ENCODE results near the gene TMEM184B.
A peak's percentile ranks its signal among the peaks of the same experiment; 100 is the strongest.

TMEM184B gene

DNA sequence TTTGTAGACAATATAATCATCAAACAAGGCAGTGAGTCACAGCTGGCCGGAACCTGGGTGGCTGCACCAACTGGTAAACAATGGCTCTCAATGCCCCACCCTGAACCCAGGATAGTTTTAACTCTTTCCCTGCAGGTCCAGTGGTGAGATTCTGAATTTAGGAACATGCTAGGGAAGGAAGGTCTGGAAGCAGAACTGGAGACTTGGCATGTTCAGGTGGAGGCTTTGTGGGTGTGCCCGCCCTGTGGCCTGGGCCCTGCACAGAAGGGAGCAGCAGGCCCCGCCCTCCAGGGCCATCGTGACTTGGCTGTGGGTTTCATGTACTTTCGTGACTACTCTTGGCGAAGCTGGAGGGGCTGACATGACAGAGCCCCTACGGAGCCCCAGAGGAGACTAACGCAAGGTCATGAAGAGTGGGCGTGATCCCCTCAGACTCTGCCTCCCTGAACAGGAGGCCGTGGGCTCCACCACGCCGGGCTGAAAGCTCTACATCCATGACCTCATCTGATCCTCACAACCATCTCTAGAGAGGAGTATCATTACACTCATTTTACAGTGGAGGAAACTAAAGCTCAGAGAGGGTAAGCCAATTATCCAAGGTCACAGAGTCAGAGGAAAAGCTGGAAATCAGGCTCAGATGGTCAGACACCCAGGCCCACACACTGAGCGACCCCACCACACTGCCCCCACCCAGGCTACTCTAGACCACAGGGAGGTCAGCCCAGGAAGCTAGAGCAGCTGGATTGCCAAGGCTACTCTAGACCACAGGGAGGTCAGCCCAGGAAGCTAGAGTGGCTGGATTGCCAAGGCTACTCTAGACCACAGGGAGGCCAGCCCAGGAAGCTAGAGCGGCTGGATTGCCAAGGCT, 43.7 kb downstream of the TMEM184B start:
- peak in 1 of 58 donors; percentile 50 for DNase-seq

DNA sequence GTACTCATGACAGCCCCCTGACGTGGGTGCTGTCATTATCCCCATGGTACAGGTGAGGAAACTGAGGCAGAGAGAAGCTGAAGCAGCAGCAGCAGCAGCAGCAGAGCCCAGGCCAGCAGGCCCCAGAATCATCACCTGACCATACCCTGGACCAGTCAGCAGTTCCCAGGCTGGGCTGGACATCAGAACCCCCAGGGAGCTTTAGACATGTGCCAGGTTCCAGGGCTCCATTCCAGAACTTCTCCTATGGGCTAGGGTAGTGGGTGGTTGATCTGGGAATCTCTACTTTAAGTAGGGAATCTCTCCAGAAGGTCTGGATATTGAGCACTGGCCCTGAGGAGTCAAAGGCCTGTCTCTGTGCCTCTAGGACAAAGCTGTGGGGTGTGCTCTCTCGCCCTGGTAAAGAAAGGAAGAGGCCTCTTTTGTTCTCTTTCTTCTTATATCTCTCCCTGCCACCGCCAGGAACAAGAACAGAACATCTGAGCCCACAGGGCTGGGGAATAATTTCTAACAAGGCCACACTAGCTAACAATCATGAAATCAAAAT, 44.4 kb downstream of the TMEM184B start:
- DNase-seq = peak in 2 of 58 donors; percentile 27 to 29

DNA sequence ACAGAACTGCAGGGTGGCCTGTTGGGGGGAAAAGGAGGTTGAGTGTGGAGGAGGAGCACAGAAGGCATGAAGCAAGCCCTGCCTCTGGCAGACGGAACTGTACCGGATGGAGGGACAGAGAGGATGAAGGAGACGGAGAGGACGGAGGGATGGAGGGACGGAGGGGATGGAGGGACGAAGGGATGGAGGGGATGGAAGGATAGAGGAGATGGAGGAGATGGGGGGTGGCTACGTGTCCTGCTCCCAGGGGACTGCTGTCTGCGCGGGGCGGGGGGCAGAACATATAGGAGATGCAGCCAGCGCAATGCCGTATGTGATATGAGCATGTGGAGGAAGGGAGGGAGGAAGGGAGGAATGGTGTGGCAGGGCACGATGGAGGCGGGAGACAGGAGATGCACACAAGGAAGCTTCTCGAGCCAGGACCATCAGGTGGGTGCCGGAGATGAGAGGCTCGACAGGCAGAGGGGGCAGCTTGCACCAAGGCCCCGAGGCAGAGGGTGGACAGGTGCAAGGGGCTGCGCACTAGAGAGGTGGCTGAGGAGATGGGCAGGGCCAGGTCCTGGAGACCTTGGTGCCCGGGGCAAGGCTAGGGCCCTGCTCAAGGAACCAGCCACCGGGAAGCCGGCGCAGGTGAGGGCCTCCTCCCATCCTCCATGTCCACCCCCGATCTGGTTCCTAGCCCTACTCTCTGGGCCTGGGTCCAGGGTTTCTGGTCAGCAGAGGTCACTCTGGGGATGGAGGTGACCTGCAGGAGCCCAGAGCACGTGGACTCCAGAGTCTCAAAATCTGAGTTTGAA, 45.8 kb downstream of the TMEM184B start:
- DNase-seq = no peak

DNA sequence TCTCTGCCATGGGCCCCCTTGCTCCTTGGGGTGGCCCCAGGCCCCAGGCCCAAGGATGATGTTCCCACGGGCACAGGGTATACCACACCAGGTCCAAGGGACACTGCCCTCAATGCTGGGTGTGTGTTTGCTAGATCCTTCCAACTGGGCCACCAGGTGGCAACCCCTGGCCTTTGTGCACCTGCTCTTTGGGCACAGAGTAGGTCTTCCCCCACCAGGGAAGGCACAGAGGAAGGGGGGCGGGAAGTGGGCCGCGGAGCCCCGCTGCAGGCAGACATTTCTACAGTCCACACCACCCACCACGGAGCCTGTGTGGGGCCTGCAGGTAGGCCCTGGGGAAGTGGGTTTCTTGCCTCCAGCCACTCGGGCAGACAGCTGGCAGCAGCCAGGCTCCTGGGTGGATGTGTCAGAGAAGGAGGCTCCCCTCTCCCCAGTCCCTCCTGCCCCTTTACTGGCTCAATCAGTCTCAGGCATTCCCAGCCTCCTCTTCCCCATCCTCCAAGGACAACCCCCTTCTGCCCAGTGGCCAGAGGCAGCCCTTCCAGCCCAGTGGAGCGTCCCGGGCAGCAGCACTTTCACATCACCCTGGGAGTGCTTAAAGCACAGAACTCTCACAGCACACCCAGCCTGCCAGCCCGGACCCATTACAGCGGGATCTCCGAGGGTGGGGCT, 49.4 kb downstream of the TMEM184B start:
- DNase-seq = peak in 16 of 58 donors; percentile 14 to 57 (median 44)

DNA sequence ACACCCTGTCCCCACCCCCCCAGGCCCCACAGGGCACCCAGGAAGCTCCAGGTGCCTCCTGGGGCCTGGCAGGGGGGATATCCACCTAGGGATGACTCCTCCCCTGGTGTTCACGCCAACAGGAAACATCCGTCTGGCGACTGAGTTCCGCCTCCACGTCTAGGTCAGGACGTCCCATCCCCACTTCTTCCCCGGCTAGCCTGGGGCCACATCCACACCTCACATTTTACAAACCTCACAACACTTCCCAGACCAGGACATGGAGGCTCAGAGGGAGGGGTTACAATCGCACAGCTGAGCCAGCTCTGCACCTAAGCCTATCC, 50.1 kb downstream of the TMEM184B start:
- DNase-seq = no peak

DNA sequence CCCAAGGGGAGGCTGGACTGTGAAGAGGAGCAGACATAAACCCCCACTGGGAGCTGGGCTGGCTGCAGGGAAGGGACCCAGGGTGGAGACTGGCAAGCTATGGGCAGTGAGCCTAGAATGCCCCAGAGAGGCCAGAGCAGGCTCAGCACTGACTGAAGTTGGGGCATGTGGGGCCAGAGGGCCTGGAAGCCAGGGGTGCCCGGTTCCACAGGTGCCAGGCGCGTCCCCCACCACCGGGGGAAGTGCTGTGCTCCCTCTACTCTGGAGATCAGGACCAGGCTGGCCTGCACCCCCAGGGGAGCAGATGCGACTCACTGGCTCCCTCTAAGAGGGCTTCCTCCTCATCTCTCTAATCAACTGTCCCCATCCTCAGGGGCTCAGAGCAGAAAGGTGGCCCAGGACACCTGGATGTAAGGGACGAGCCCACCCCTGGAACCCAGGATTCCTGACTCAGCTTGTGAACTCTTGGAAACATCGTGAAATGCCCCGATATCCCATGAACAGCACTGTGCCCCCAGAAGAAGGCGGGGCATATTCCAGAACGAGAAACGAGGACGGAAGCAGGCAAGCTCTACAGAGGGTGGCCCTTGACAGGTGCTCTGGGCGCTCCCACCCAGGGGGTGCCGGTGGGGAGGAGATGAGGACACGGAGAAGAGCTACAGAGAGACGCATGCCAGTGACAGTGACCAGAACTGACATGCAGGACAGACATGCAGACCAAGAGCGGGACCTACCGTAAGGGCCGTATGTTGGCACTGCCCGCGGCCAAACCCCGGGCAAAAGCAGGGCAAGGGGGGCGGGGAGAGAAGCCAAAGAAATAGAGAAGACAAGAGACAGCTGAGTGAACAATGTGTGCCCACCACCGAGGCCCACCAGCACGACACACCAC, 50.7 kb downstream of the TMEM184B start:
- DNase-seq = no peak

DNA sequence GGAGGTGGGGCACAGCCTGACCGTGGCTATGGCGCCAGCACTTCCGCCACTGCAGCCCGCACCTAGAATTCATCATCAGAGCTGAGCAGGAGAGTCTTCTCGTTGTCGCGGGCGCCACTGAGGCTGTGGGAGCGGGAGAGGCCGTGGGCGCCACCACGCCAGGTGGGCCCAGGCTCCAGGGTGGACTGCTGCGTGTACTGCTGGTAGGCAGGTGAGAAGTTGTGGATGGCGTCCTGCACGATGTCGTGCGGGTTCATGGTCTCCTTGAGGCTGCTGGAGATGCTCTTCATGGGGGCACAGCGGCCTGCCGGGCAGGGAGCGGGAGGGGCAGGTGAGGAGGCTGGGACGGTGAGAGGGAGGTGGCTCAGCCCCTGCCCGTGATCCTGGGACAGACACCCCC, 51.4 kb downstream of the TMEM184B start:
- no peak for DNase-seq

DNA sequence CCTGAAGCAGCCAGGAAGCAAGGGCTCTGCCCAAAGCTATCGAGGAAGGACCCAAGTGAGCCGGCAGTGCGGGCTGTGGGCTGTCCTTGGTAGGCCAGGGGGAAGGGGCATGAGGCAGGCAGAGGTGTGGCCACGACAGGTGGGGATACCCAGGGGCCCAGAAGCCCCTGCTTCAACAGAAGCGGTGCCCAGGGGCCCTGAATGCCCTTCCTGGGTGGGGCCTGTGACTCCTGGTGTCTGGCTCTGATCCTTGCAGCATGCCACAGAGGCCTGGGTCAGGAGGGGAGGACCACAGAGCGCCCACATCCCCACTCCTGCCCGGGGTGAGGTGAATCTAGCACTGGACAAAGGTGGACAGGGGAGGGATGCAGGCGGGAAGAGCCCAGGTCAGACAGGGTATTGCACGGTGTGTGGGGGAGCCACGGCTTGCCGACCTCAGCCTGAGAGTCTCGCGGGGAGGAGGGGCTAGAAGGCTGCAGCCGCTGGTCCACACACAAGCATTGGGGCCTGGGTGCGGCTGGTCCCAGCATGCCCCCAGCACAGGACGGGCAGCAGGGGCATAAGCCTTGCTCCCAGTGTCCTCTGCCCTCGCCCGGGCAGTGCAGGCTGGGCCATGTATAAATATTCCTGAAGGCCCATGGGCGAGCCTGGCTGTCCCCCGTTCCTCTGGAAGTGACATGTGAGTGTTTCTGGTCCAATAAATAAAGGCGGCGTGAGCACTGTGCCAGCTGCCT, 52.0 kb downstream of the TMEM184B start:
- no peak for DNase-seq

DNA sequence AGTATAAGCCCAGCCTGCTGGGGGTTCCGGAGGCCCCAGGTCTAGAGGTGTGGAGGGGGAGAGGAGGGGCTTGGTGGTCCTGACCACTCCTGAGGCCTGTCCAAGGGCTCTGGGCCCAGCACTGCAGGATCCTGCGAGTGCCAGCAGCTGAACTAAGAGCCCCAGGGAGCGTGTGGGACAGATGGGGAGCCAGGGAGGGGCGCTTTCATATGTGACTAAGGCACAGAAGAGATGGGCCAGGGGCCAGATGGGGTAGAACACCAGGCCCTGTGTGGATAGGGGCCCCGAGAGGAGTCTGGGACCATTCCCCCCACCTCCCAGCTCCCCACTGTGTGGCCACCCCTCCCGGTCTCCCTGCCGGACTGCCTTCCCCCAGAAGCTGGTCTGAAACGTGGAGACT, 52.6 kb downstream of the TMEM184B start:
- no peak for DNase-seq

DNA sequence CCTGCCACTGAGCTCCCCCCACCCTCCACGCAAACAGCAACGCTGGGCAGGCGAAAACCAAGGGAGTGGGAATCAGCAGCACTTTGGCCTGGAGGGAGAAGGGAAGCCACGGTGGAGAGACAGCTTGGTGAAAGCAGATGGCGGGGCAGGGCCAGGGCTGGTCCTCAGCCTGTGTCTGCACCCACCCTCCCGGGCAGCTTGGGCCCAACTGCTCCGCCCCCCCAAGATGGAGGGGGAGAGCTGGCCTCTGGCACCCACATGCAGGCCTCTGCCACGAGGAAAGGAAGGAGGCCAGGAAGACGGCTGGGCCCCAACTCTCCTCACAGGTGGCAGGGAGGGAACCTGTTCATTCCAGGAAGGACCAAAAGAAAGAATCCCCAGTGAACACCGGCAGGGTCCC, 53.2 kb downstream of the TMEM184B start:
- no peak for DNase-seq

DNA sequence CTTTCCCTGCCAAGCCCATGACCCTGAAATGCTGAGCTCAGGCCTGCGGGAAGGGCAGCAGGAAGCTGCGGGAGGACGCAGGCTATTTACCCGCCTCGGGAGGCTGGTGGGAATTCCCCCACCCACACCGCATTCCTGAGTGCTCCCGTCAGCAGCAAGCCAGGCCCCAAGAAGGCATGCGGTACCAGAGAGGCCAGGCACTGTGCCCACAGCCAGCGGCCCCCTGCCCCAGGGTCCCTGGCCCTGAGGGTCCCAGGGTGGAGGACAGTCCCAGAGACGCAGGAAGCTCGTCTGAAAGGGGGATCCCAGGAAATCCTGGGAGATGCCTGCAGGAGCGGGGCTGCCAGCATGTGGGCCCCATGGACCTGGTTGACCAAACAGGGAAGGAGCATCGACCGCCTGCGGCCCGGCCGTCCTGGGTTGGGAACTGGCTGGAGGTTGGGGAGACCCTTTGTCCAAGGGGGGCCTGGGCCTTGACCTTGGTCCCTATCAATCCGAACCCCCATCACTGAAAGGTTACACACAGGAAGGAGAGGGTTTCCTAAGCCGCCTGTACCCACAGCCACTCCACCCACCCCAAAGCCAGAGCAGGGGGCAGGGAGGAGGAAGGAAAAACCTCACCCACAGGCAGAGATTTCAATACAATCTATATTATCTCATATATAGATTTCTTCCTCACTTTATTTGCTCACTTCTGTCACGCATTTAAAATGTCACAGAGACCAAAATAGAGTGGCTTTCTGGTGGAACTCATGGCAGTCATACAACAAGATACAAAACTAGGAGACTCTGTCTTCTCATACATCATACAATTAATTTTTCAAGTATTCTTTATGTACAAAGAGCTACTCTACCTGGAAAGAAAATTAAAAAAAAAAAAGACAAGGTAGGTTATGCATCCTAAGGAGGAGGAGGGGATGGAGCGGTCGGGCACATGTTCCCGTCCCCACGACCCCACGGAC, 53.9 kb downstream of the TMEM184B start:
- no peak for DNase-seq

DNA sequence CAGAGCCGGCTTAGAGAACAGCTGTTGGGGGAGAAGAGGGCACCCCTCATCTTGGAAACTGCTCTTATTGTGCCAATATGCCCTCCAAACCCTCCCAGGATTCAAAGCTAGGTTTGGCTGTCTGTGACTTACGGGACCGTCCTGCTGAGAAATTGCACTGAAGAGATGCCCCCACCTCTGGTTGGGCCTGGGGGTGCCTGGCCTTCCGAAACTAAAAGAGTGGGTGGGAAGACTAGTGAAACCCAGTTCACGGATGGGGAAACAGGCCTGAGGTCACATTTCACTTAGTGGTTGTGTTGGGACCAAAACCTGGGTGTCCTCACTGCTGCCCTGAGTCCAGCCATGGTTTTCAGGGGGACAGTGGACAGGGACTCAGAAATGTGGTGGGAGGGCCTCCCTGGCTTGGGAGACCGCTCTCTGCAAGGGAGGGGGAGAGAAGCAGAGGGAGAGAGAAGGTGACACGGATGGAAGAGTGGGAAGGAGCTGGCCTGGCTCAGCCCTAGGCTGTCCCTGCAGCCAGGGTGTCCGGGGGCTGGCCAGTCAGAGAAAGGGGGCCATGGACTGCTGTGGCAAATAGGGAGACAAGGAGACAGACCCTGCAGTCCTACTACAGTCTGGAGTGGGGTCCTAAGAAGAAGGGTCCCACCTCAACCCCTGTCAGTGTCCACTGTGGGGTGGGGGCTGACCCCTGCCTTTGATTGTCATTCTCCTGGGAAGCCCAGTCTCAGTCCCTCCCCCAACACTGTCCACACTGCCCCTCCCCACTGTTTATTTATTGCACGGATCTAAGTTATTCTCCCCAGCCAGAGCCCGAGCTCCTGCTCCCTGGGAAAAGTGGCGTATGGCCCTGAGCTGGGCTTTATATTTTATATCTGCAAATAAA, 57.4 kb downstream of the TMEM184B start:
- DNase-seq = no peak

DNA sequence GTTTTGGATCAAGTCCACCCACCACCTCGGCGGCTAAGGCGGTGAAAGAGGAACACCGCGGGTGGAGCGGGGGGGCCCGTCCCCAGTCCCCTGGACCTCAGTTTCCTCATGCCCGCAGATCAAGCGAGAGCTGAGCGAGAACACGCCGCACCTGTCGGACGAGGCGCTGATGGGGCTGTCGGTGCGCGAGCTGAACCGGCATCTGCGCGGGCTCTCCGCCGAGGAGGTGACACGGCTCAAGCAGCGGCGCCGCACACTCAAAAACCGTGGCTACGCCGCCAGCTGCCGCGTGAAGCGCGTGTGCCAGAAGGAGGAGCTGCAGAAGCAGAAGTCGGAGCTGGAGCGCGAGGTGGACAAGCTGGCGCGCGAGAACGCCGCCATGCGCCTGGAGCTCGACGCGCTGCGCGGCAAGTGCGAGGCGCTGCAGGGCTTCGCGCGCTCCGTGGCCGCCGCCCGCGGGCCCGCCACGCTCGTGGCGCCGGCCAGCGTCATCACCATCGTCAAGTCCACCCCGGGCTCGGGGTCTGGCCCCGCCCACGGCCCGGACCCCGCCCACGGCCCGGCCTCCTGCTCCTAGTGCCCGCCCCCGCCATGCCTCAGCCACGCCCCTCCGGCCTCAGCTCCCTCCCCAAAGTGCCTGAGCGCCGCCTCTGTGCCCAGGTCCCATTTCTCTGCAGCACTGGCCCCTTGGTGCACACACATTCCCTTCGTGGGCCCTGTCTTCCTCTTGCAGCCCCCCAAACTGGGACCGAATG, 58.3 kb downstream of the TMEM184B start:
- peak in 33 of 58 donors; percentile 9 to 74 (median 58) for DNase-seq

DNA sequence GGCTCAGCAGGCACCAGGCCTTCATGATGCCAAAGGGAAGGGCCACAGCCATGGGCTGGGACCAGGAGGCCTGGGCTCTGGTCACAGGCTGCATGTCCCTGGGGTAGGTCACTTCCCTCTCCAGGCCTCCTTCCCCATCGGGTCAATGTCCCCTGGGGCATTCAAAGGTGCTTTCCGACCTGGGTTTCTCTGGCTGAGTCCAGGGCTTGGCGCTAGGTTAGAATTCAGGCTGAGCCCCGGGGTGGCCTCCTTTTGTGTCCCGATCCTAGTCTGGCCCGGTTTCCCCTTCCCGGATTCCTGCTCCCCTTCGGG, 58.9 kb downstream of the TMEM184B start:
- DNase-seq = no peak

DNA sequence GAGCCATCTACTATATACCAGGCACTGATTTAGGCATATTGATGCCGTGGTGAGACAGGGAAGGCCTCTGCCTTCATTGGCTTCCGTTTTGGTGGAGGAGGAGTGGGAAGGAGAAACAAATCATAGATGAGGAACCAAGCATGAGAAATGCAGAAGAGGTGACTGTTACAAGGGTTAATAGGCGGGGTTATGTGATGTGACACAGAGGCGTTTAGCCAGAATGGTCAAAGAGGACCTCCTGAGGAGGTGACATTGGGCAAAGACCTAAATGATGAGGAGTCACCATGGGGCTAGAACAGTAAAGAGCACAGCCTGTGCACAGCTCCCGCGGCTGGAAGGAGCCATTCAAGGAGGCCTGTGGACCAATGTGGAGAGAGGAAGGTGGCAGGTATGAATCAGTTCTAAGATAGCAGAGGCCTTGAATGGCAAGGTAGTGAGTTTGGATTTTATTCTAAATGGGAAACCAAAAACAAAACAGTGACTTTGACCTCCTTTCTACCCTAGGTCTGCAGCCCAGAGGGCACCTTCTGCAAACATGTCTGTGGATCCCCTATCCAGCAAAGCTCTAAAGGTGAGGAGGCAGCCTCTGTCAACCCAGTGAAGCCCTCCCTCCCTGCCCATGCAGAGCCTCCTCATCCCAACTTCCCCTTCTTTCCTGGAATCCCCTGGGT, 59.4 kb downstream of the TMEM184B start:
- DNase-seq = no peak

DNA sequence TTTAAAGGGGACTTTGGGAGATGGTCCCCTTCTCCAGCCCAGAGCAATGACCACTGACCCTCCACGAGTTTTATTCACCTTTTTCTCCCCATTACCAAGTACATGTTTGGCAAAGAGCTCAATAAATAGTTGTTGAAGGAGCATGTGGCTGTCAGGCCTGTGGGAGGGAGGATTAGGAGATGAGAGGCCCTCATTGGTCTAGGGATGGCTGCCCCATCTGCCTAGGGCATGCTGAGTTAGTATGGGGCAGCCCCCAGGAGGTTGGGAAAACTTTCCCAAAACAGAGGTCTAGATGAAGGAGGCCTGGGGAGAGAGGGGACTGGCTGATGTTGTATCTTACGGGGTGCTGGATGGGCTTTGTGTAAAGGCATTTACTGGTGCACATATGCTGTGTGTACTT, 60.4 kb downstream of the TMEM184B start:
- no peak for DNase-seq

DNA sequence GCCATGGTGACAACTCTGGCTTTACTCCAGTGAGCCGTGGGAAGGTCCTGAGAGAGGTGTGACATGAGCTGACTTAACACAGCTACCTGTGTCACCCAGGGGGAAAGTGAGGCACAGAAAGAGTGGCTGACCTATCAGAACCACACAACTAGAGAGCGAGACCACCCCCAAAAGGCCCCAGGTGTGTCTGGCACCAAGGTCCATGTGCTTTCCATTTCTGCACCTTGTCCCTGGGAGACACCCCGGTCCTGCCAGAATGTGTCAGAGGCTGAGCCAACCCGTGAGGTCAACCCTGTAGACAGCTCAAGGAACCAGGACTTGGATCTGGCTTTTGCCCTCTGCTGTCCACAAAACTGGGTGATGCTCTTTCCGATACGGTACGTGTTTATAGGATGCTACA, 61.3 kb downstream of the TMEM184B start:
- no peak for DNase-seq
